Kidney (tissue), 14 donors: ENCODE data around the gene RPRD1B. TPM values are rescaled to one million over a fixed set of nuclear protein-coding genes. Genes with fewer than 3 reads are reported as not detected.

Experiments used
- DNase-seq, 5 donors: peaks; one replicate each; pipeline ENCODE4 v3.0.0-alpha.2; 2013 to 2020
- FAIRE-seq: peaks from 2 replicates; lab custom pipeline; 2012; peaks lifted over from hg19 to GRCh38; lab: Jason Lieb, UNC
- H3K27ac ChIP-seq, 2 donors: one replicate each; pipeline ENCODE4 v1.7.0; 2013; ENCODE audit warnings: low read depth in 2 of 2, low read length in 2 of 2, inconsistent platforms in 1 of 2
- H3K27me3 ChIP-seq: one replicate; pipeline ENCODE4 v1.7.1; 2013; ENCODE audit warnings: low read length, inconsistent platforms; ENCODE audit not compliant: control insufficient read depth, insufficient read depth
- H3K36me3 ChIP-seq, 3 donors: one replicate each; pipeline versions ENCODE4 v1.7.0 to v1.7.1; 2013; ENCODE audit warnings: low read length in 3 of 3, control low read depth in 1 of 3, inconsistent platforms in 1 of 3; ENCODE audit not compliant: insufficient read depth in 3 of 3, control insufficient read depth in 2 of 3
- H3K4me1 ChIP-seq, 3 donors: one replicate each; pipeline versions ENCODE4 v1.7.0 to v1.7.1; 2013; ENCODE audit warnings: low read length in 3 of 3, inconsistent platforms in 1 of 3, low read depth in 1 of 3; ENCODE audit not compliant: control insufficient read depth in 2 of 3, insufficient read depth in 2 of 3
- H3K4me3 ChIP-seq, 3 donors: one replicate each; pipeline versions ENCODE4 v1.7.0 to v1.8.1; 2013; ENCODE audit warnings: low read length in 3 of 3, control low read depth in 1 of 3, inconsistent platforms in 1 of 3
- H3K9ac ChIP-seq, 3 donors: one replicate each; pipeline versions ENCODE4 v1.7.0 to v1.7.1; 2013; ENCODE audit warnings: low read length in 3 of 3, control low read depth in 1 of 3, inconsistent platforms in 1 of 3
- H3K9me3 ChIP-seq, 3 donors: one replicate each; pipeline versions ENCODE4 v1.7.0 to v1.7.1; 2013; ENCODE audit warnings: low read length in 3 of 3, control low read depth in 1 of 3, inconsistent platforms in 1 of 3; ENCODE audit not compliant: control insufficient read depth in 2 of 3, insufficient read depth in 1 of 3
- CTCF ChIP-seq: IDR thresholded peaks from 3 replicates; pipeline ENCODE4 v1.5.1; 2012; ENCODE audit warnings: mild to moderate bottlenecking, moderate library complexity, borderline replicate concordance; ENCODE audit not compliant: insufficient read depth; ENCODE audit errors: extremely low read depth
- intact Hi-C: fragments of 100-400 bp; cut with DNase I; formaldehyde crosslinking; loops from one replicate; pipeline ENCODE4 v1.11.1; 2022
- polyA plus RNA-seq: library from polyadenylated mRNA; stranded (reverse); fragments of 350-450 nt; fragmentation: Illumina TruSeq; extraction: RNeasy Lipid Tissue Mini Kit (QIAGEN cat#74804); gene quantifications from one replicate; pipeline ENCODE4 v1.2.3, GENCODE V29; 2014; ENCODE audit warnings: low read depth, low replicate concordance; ENCODE audit not compliant: insufficient read depth
- total RNA-seq: library from RNA; stranded (reverse); fragmentation: NEBNext Ultra II Directional; extraction: Animal tissue kit (Norgen Biotek cat#: 25700); gene quantifications from one replicate; pipeline ENCODE4 v1.2.1, GENCODE V29; 2021
- donor health status: control.
- donor health status: control.
- donor health status: control.
- donor health status: control.
- donor health status: control.
- donor health status: DM: yes; HTN: yes; CAD: no.
- donor health status: Normal renal cell carcinoma (clear cell type).

Gene RPRD1B
- total and polyA plus RNA-seq, 2 donors from 2014 or later = 13.4 to 34.4 TPM

- intact Hi-C loops = no loop called here
- FAIRE-seq = no peak
- TF ChIP-seq CTCF = peak; percentile 73
- Histone ChIP-seq H3K9me3 (no peaks in the 10 kb centered on the region), H3K27me3 (no peaks in the 10 kb centered on the region), H3K36me3 (peaks cover 4 to 46% (median 23%) of the 10 kb centered on the region in 3 donors), H3K4me1 (peaks cover 0 to 3% (median 0%) of the 10 kb centered on the region in 3 donors), H3K9ac (no peak overlapping the region), H3K27ac (no peak overlapping the region), H3K4me3 (no peak overlapping the region)
- peak; percentile 77 to 90 (median 81) for DNase-seq
These were observed 23.9 kb downstream of the RPRD1B start for GRCh38 chr20:38057351-38057972.

GRCh38 chr20:38059832-38060231 lies 26.3 kb downstream of the RPRD1B start:
- DNase-seq = no peak
- Histone ChIP-seq H3K36me3 (peaks cover 2 to 58% (median 30%) of the 10 kb centered on the region in 3 donors), H3K4me1 (no peaks in the 10 kb centered on the region), H3K4me3 (no peak overlapping the region), H3K27ac (no peak overlapping the region), H3K27me3 (no peaks in the 10 kb centered on the region), H3K9ac (no peak overlapping the region), H3K9me3 (no peaks in the 10 kb centered on the region)
- intact Hi-C loops = loop anchor here (5.0 kb wide), 1 partner anchor 157 kb away; no protein-coding TSS in a partner anchor
- no peak for TF ChIP-seq CTCF
- no peak for FAIRE-seq

- H3K27ac ChIP-seq = no peak overlapping the region
- no peak for FAIRE-seq
- no peak for DNase-seq
- intact Hi-C loops = loop anchor here (5.0 kb wide), 1 partner anchor 157 kb away; no protein-coding TSS in a partner anchor
- TF ChIP-seq CTCF = no peak
- no peaks in the 10 kb centered on the region for H3K27me3 ChIP-seq
- H3K4me1 ChIP-seq = no peaks in the 10 kb centered on the region
- H3K9me3 ChIP-seq = no peaks in the 10 kb centered on the region
- no peak overlapping the region for H3K9ac ChIP-seq
- H3K4me3 ChIP-seq = no peak overlapping the region
- H3K36me3 ChIP-seq = peaks cover 2 to 63% (median 30%) of the 10 kb centered on the region in 3 donors
These were observed 27.0 kb downstream of the RPRD1B start for GRCh38 chr20:38060536-38060935.

- no peak for TF ChIP-seq CTCF
- DNase-seq (no peak), FAIRE-seq (no peak)
- H3K9ac ChIP-seq = no peak overlapping the region
- no peak overlapping the region for H3K4me3 ChIP-seq
- H3K27me3 ChIP-seq = no peaks in the 10 kb centered on the region
- no peaks in the 10 kb centered on the region for H3K4me1 ChIP-seq
- intact Hi-C loops = loop anchor here (5.0 kb wide), 1 partner anchor 156 kb away; no protein-coding TSS in a partner anchor
- H3K27ac ChIP-seq = no peak overlapping the region
- peaks cover 2 to 69% (median 35%) of the 10 kb centered on the region in 3 donors for H3K36me3 ChIP-seq
- no peaks in the 10 kb centered on the region for H3K9me3 ChIP-seq
These were observed 27.6 kb downstream of the RPRD1B start for GRCh38 chr20:38061109-38061508.
